Endodermal cell (in vitro differentiated cells): ENCODE data around the gene MBTD1. TPM values are rescaled to one million over a fixed set of nuclear protein-coding genes. Genes with fewer than 3 reads are reported as not detected.

Experiments
- DNase-seq: peaks from one replicate; pipeline ENCODE4 v3.0.0-alpha.2; 2017
- H3K27ac ChIP-seq: 2 replicates; pipeline ENCODE4 v1.5.1; 2013; ENCODE audit warnings: mild to moderate bottlenecking, low read depth, low read length, moderate library complexity
- H3K27me3 ChIP-seq: 2 replicates; pipeline ENCODE4 v1.6.1; 2013; ENCODE audit warnings: mild to moderate bottlenecking, low read length, moderate library complexity; ENCODE audit not compliant: insufficient read depth, control insufficient read depth, poor library complexity, severe bottlenecking
- H3K36me3 ChIP-seq: 2 replicates; pipeline ENCODE4 v1.7.0; 2013; ENCODE audit warnings: mild to moderate bottlenecking, low read length, moderate library complexity; ENCODE audit not compliant: control insufficient read depth, insufficient read depth
- H3K4me1 ChIP-seq: one replicate; pipeline ENCODE4 v1.7.0; 2013; ENCODE audit warnings: low read length; ENCODE audit not compliant: control insufficient read depth, insufficient read depth
- H3K4me3 ChIP-seq: 2 replicates; pipeline ENCODE4 v1.5.1; 2013; ENCODE audit warnings: mild to moderate bottlenecking, low read length, moderate library complexity
- H3K9ac ChIP-seq: 2 replicates; pipeline ENCODE4 v1.6.1; 2013; ENCODE audit warnings: mild to moderate bottlenecking, low read length, moderate library complexity; ENCODE audit not compliant: poor library complexity, severe bottlenecking; ENCODE audit errors: extremely low read depth
- H3K9me3 ChIP-seq: 2 replicates; pipeline ENCODE4 v1.6.1; 2013; ENCODE audit warnings: mild to moderate bottlenecking, low read length, moderate library complexity; ENCODE audit not compliant: control insufficient read depth
- H3K27ac Mint-ChIP-seq: 2 replicates; pipeline ENCODE4 v1.8.0; 2020; ENCODE audit warnings: mixed read lengths
- H3K27me3 Mint-ChIP-seq: 2 replicates; pipeline ENCODE4 v1.8.0; 2021; ENCODE audit warnings: mild to moderate bottlenecking, mixed read lengths; ENCODE audit not compliant: insufficient read depth
- H3K36me3 Mint-ChIP-seq: 2 replicates; pipeline ENCODE4 v1.8.0; 2020; ENCODE audit warnings: low read depth, mixed read lengths
- H3K4me1 Mint-ChIP-seq: 2 replicates; pipeline ENCODE4 v1.8.0; 2020; ENCODE audit warnings: mixed read lengths
- H3K4me3 Mint-ChIP-seq: 2 replicates; pipeline ENCODE4 v1.8.0; 2020; ENCODE audit warnings: mild to moderate bottlenecking, moderate library complexity, mixed read lengths
- H3K9me3 Mint-ChIP-seq: 2 replicates; pipeline ENCODE4 v1.8.0; 2020; ENCODE audit warnings: mild to moderate bottlenecking, mixed read lengths
- CTCF ChIP-seq: fragments of 200-600 bp; sonication (generic); conservative IDR thresholded peaks from 2 replicates; pipeline ENCODE4 v1.5.0; 2021; ENCODE audit warnings: antibody characterized with exemption, mild to moderate bottlenecking
- WGBS, 2 experiments: methylation state at CpG; one replicate each; pipeline versions ENCODE4 v1.1.5 to v1.1.7; 2013; ENCODE audit warnings: missing lambda C conversion rate in 2 of 2, mixed read lengths in 1 of 2; ENCODE audit not compliant: insufficient coverage in 1 of 2, insufficient read length in 1 of 2; 5-methylcytosine and 5-hydroxymethylcytosine counted together
- total RNA-seq, 2 donors: library from RNA; stranded (reverse); fragmentation: NEBNext Ultra II Directional in 1 of 2; extraction: Animal tissue kit (Norgen Biotek cat#: 25700) in 1 of 2; gene quantifications; 2 replicates in 1 of 2; 3 replicates in 1 of 2; pipeline ENCODE4 v1.2.1, GENCODE V29; 2021

MBTD1 gene
- total RNA-seq, 2 donors from 2014 or later = 33.6 to 37.7 TPM

GRCh38 chr17:51263006-51263405 lies 3.2 kb upstream of the MBTD1 start:
- 94 to 100% methylated on average over 2 to 3 of the region's 3 CpGs for WGBS, 2 experiments
- Histone ChIP-seq H3K9me3 (no peaks in the 10 kb centered on the region), H3K4me1 (no peaks in the 10 kb centered on the region), H3K4me3 (no peak overlapping the region), H3K9ac (no peak overlapping the region), H3K36me3 (peaks cover 50% of the 10 kb centered on the region), H3K27ac (no peak overlapping the region), H3K27me3 (no peaks in the 10 kb centered on the region)
- Mint-ChIP-seq H3K36me3 (peaks cover 48% of the 10 kb centered on the region), H3K27ac (no peak overlapping the region), H3K4me3 (no peak overlapping the region), H3K4me1 (peaks cover 20% of the 10 kb centered on the region), H3K27me3 (no peaks in the 10 kb centered on the region), H3K9me3 (no peaks in the 10 kb centered on the region)
- TF ChIP-seq CTCF = no peak
- DNase-seq = no peak

GRCh38 chr17:51261024-51261963 lies 1.4 kb upstream of the MBTD1 start:
- H3K27ac Mint-ChIP-seq = peak overlapping the region; percentile 86
- Histone ChIP-seq H3K9ac (peak overlapping the region; percentile 97), H3K4me1 (no peaks in the 10 kb centered on the region), H3K36me3 (peaks cover 52% of the 10 kb centered on the region), H3K27me3 (no peaks in the 10 kb centered on the region), H3K27ac (peak overlapping the region; percentile 99), H3K9me3 (no peaks in the 10 kb centered on the region), H3K4me3 (peak overlapping the region; percentile 92)
- WGBS, 2 experiments = 16 to 21% methylated on average over 33 to 42 of the region's 42 CpGs
- DNase-seq = peak; percentile 95
- peaks cover 42% of the 10 kb centered on the region for H3K36me3 Mint-ChIP-seq
- peak overlapping the region; percentile 90 for H3K4me3 Mint-ChIP-seq
- H3K4me1 Mint-ChIP-seq = peaks cover 23% of the 10 kb centered on the region
- no peak for TF ChIP-seq CTCF
- H3K9me3 Mint-ChIP-seq = no peaks in the 10 kb centered on the region
- no peaks in the 10 kb centered on the region for H3K27me3 Mint-ChIP-seq

DNA sequence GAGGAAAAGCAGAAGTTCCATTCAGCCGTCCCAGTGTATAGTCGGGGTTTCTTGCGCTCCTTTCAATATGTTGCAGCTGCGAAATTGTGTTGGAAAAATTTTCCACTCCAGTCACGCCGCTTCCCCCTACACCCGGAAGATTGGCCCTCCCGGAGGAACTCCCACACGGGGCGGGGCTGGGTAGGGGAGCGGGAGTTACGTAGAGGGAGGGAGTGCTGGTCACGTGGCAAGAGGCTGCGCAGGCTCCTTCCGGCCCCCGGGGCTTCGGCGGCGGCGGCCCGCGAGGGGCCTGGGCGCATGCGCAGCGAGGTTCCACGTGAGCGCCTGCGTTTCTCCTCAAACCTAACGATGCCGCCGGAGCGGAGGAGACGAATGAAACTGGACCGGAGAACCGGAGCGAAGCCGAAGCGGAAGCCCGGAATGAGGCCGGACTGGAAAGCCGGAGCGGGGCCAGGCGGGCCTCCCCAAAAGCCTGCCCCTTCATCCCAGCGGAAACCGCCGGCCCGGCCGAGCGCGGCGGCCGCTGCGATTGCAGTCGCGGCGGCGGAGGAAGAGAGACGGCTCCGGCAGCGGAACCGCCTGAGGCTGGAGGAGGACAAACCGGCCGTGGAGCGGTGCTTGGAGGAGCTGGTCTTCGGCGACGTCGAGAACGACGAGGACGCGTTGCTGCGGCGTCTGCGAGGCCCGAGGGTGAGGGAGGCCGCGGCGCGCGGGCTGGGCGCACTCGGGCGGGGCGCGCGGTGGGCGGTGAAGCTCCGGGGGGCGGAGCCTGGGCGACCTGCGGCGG lies 581 bp upstream of the MBTD1 start, which contains the start of gene UTP18:
UTP18 (plus strand) TSS at position 310 of the 787 bp plus-strand sequence; CDS start at position 349, 39 bp downstream.
- TF ChIP-seq CTCF = no peak
- Histone ChIP-seq H3K27ac (peak within 1 kb of the TSS; percentile 99), H3K9ac (peak within 1 kb of the TSS; percentile 97), H3K9me3 (no peaks in the 10 kb centered on the region), H3K36me3 (peaks cover 50% of the 10 kb centered on the region), H3K4me3 (peak within 1 kb of the TSS; percentile 92), H3K27me3 (no peaks in the 10 kb centered on the region), H3K4me1 (no peaks in the 10 kb centered on the region)
- 0 to 1% methylated on average over 37 to 92 of the region's 93 CpGs for WGBS, 2 experiments
- peaks cover 23% of the 10 kb centered on the region for H3K4me1 Mint-ChIP-seq
- peaks cover 40% of the 10 kb centered on the region for H3K36me3 Mint-ChIP-seq
- H3K27me3 Mint-ChIP-seq = no peaks in the 10 kb centered on the region
- H3K9me3 Mint-ChIP-seq = no peaks in the 10 kb centered on the region
- peak; percentile 99 for DNase-seq
- H3K27ac Mint-ChIP-seq = peak within 1 kb of the TSS; percentile 100
- peak within 1 kb of the TSS; percentile 90 for H3K4me3 Mint-ChIP-seq
